Erythroblast (primary cell): ENCODE results near the gene MYOCOS.
A peak's percentile ranks its signal among the peaks of the same experiment; 100 is the strongest.

ENCODE experiments used
- DNase-seq, 2 experiments: peaks; one replicate each; lab custom pipeline; 2025; lab: John Stamatoyannopoulos, UW
- GATA1 ChIP-seq: IDR thresholded peaks from 2 replicates; pipeline ENCODE4 v1.6.1; 2011; ENCODE audit warnings: low read depth, mild to moderate bottlenecking, control low read depth, low read length, moderate library complexity
- POLR2A ChIP-seq: IDR thresholded peaks from 2 replicates; pipeline ENCODE4 v1.6.1; 2011; ENCODE audit warnings: mild to moderate bottlenecking, low read length

MYOCOS gene

GRCh38 chr1:171606402-171606941, 15.6 kb upstream of the MYOCOS start:
- DNase-seq, result no peak
- no peak for TF ChIP-seq GATA1
- TF ChIP-seq POLR2A, result no peak

DNA sequence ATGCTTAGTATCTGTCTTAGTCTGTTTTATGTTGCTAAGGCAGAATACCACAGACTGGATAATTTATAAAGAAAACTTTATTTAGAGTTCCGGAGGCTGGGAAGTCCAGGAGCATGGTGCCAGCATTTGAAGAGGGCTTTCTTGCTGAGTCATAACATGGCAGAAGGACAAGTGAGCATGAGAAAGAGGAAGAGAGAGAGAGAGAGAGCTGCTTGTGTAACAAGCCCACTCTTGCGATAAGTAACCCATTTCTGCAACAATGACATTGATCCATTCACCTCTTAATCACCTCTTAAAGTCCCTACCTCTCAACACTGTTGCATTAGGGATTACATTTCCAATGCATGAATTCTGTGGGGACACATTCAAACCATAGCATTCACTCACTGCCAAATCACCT, 11.7 kb upstream of the MYOCOS start:
- no peak for DNase-seq

GRCh38 chr1:171611306-171611705, 10.7 kb upstream of the MYOCOS start:
- no peak for TF ChIP-seq GATA1
- TF ChIP-seq POLR2A, result no peak
- no peak for DNase-seq

More for the DNA sequence above, 11.7 kb upstream of the MYOCOS start:
- TF ChIP-seq GATA1 (no peak), POLR2A (no peak)

- TF ChIP-seq POLR2A (no peak), GATA1 (no peak)
- no peak for DNase-seq
These were observed 8.8 kb upstream of the MYOCOS start for GRCh38 chr1:171613282-171613681.

- DNase-seq, result peak in 1 of 2 experiments; percentile 45
These were observed 6.7 kb upstream of the MYOCOS start for GRCh38 chr1:171615122-171615906.

GRCh38 chr1:171616586-171616985, 5.5 kb upstream of the MYOCOS start:
- DNase-seq, result no peak
- TF ChIP-seq GATA1 (no peak), POLR2A (no peak)

DNA sequence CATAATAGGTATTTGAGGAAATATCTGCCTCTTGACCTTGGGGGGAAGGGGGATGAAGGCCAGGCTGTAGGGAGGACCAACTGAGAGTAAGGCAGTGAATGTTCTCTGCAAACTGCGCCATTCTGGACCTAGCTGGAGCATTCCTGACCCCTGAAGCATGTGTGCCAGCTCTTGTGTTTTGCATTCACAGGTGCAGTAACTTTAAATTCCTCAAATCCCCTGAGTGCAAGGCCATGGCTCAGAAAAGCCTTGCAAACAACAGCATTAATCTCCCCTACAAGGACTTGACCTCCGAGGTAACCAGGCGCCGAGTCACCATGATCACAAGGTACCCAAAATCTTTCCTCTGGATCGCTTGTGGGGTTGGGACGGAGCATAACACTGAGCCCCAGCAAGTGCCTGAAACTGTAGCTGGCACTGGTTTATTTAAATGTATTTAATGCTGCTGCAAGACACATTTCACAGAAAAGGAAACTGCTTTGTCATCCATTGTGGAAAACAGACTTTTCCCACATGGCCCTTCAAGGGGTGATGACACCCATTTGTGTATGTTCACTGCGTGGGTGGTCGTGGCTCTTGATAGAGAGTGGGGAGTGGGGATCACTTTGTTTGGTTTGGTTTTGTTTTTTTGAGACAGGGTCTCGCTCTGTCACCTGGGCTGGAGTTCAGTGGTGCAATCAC, 1.7 kb downstream of the MYOCOS start:
- no peak for DNase-seq
- no peak for TF ChIP-seq GATA1
- no peak for TF ChIP-seq POLR2A

DNA sequence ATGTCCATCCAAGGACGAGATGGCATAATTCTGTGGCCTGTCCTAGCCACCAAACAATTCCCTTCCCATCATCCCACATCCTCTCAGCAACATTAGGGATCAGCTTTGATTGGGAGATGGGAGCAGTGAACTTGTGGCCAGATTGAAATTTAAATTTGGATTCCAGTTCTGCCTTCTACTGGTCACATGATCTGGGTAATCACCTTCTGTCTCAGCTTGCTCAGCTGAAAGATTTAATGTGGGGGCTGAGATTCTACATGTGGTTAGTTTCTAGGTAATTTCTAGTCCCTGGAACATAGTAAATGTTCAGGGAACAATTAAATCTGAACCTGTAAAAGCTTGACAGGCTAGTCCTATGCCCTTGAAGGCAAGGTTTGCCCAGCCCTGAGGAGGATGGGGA, 3.2 kb downstream of the MYOCOS start:
- no peak for TF ChIP-seq GATA1
- no peak for TF ChIP-seq POLR2A
- no peak for DNase-seq

DNA sequence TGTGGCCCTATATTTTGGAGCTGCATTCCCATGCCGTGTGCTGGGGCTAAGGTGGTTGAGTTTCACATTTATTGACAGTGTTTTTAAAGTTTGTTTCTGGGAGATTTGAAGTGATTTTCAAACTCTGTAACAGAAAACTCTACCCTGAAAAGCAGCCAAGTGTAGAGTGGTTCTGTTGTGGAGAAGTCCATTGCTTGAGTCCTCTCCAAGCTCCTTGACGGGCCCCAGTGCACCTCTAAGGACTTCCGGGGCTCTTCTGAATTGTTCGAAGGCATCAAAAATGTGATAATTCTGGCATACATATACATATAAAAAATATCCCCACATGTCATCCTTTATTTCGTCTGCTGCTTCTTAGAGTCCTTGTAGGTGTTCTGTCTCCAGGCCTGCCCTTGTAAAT, 5.0 kb downstream of the MYOCOS start:
- DNase-seq, result no peak
- TF ChIP-seq GATA1 (no peak), POLR2A (no peak)

DNA sequence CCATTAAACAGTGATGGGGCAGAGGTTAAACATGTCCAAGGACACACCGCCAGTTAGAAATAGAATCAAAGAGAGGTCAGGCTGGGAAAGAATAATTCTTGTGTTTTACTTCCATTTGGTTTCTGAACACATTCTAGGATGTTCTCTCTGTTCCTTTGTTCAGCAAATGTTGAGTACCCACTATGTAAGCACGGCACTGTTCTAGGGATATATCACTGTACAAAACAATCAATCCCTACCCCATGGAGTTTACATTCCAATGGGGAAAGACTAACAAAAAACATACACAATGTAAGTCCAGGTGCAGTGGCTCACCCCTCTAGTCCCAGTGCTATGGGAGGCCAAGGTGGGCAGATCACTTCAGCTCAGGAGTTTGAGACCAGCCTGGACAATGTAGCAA, 6.2 kb downstream of the MYOCOS start:
- TF ChIP-seq POLR2A, result no peak
- TF ChIP-seq GATA1, result no peak
- no peak for DNase-seq

DNA sequence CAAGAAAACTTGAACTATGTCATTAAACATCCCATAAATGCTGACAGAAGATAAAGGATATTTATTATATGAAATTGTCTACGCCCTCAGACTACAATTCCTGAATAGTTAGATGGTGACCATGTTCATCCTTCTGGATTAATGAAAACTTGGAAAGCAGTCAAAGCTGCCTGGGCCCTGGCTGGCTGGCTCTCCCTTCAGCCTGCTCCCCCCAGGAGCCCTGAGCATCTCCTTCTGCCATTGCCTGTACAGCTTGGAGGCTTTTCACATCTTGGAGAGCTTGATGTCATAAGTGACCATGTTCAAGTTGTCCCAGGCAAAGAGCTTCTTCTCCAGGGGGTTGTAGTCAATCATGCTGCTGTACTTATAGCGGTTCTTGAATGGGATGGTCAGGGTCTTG, 13.6 kb downstream of the MYOCOS start:
- TF ChIP-seq GATA1 (no peak), POLR2A (no peak)
- no peak for DNase-seq

DNA sequence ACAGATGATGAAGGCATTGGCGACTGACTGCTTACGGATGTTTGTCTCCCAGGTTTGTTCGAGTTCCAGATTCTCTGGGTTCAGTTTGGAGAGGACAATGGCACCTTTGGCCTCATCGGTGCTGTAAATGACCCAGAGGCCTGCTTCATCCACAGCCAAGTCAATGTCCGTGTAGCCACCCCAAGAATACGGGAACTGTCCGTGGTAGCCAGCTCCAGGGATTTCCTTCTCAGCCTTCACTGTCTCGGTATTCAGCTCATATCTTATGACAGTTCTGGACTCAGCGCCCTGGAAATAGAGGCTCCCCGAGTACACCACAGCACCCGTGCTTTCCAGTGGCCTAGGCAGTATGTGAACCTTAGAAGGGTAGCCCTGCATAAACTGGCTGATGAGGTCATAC, 14.1 kb downstream of the MYOCOS start:
- DNase-seq, result no peak
- TF ChIP-seq POLR2A (no peak), GATA1 (no peak)

DNA sequence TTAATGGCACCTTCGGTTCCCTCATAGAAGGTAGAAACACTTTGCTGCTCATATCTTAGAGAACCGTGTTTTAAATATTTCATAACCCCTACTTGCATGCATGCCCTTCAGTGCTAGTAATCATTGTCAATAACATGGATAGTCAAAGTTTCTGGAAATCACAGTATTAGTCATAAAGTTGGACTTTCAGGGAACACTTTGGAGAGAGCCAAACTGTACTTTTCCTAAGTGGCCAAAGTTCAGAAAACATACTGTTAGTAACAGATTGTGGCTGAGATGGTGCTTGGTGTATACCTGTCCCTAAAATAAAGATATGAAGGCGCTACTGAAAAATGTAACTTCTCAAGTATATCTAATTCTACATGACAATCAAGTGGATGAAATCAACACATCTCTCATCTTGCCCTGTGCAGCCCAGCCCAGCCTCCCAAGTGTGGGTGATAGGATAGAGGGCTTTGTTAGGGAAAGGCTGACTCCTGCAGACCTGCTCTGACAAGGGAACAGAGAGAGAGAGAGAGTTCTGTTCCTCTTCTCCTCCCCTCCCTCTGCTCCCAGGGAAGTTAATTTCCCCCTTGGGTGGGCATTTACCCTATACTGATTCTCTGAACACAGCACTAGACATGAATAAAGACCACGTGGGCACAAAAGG, 16.0 kb downstream of the MYOCOS start:
- TF ChIP-seq POLR2A (no peak), GATA1 (no peak)
- DNase-seq, result no peak

DNA sequence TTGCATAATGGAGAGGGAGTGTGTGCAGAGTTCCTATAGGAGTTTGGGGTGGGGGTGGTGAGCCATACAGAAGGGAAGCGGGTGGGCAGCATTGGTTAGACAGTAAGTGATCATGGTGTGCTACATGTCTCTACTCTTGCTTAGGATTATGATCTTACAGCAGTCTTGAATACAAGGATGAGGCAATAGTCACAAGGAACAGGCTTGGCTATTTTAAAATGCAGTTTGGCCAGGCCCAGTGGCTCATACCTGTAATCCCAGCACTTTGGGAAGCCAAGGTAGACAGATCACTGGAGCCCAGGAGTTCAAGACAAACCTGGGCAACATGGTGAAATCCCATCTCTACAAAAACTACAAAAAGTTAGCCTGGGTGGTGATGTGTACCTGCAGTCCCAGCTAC, 18.2 kb downstream of the MYOCOS start:
- TF ChIP-seq GATA1 (no peak), POLR2A (no peak)
- DNase-seq, result no peak
